ENCODE measurements around the gene ZSCAN5C. TPM values are rescaled to one million over a fixed set of nuclear protein-coding genes. Genes with fewer than 3 reads are reported as not detected.
"Not testable (repeated sequence)": the region's sequence is repeated elsewhere in the genome, so short reads cannot be mapped to it uniquely, and the experiment has no call there.

The ZSCAN5C gene
- total and polyA plus RNA-seq, 2 donors (not counting 3 experiments of a cell fraction or from before 2014, with no cell fraction given) = not detected

GRCh38 chr19:56245121-56245740 is 43.2 kb downstream of the ZSCAN5C start:
- H3K79me2 ChIP-seq (ENCODE audit: control insufficient read depth, insufficient read depth, low read length) = no peaks in the 10 kb centered on the region
- H3K9me1 ChIP-seq (replicated peaks; ENCODE audit: control insufficient read depth, extremely low read depth, insufficient read depth, low read length) = no peaks in the 10 kb centered on the region
- no peak overlapping the region for H3K4me3 ChIP-seq (replicated peaks in 1 of 3; ENCODE audit: insufficient read depth in 1 of 3, low read depth in 1 of 3, low read length in 3 of 3)
- no peak overlapping the region for H3K4me2 ChIP-seq (ENCODE audit: insufficient read depth, low read length)
- H3K27ac ChIP-seq (ENCODE audit: insufficient read depth, low read depth, low read length) = no peak overlapping the region
- no peaks in the 10 kb centered on the region for H3K36me3 ChIP-seq (ENCODE audit: control insufficient read depth in 2 of 2, extremely low read depth in 1 of 2, insufficient read depth in 2 of 2, low read length in 2 of 2)
- POLR2A ChIA-PET = no interaction called here
- FAIRE-seq (no peak), DNase-seq (ENCODE audit: low read depth, low spot score) (no peak)
- CTCF ChIA-PET = interaction anchor here (1.0 to 1.7 kb wide), 4 partner anchors 8 to 179 kb away, joined by 3 to 7 read pairs (median 4); no protein-coding TSS in a partner anchor
- H3K9me3 ChIP-seq (replicated peaks; ENCODE audit: control insufficient read depth, insufficient read depth, low read length) = no peaks in the 10 kb centered on the region
- intact Hi-C loops (cut with micrococcal nuclease) = no loop called here
- no peaks in the 10 kb centered on the region for H4K20me1 ChIP-seq (replicated peaks; ENCODE audit: control insufficient read depth, extremely low read depth, insufficient read depth, low read length)
- dilution Hi-C loops (cut with MboI; ENCODE audit: extremely low pct_ligation_motif_present, low sequenced_read_pairs) = no loop called here
- no peak overlapping the region for H2AFZ ChIP-seq (ENCODE audit: low read depth, low read length)
- H3K27me3 ChIP-seq (ENCODE audit: control insufficient read depth in 2 of 2, insufficient read depth in 2 of 2, low read length in 2 of 2) = no peaks in the 10 kb centered on the region
- no peaks in the 10 kb centered on the region for H3K4me1 ChIP-seq (ENCODE audit: control insufficient read depth, extremely low read depth, insufficient read depth, low read length)
- no peak overlapping the region for H3K9ac ChIP-seq (replicated peaks; ENCODE audit: extremely low read depth, insufficient read depth, low read length)
- TF ChIP-seq GATA2 (IDR thresholded peaks at IDR 0.05; ENCODE audit: insufficient read depth, insufficient read length, low read depth, low read length) = no peak
- no peak for TF ChIP-seq FOS (IDR thresholded peaks at IDR 0.05; ENCODE audit: borderline replicate concordance, insufficient read depth, low read length)
- no peak for TF ChIP-seq POLR2A (IDR thresholded peaks at IDR 0.05; ENCODE audit: low read depth, low read length)
- TF ChIP-seq CTCF (IDR thresholded peaks at IDR 0.05; ENCODE audit: extremely low read depth in 1 of 2, insufficient read depth in 1 of 2, low read depth in 1 of 2, low read length in 2 of 2) = no peak
- no peak for TF ChIP-seq EZH2 (IDR thresholded peaks at IDR 0.05; ENCODE audit: borderline replicate concordance, low read depth, low read length, severe bottlenecking)
- TF ChIP-seq JUN (IDR thresholded peaks at IDR 0.05; ENCODE audit: borderline replicate concordance, insufficient read depth, insufficient read length, low read depth) = no peak
- no peak for TF ChIP-seq MYC (IDR thresholded peaks at IDR 0.05; ENCODE audit: low read depth, low read length)
- TF ChIP-seq POLR2AphosphoS5 (IDR thresholded peaks at IDR 0.05; ENCODE audit: insufficient read depth, low read depth, low read length) = no peak
- TF ChIP-seq MAX (IDR thresholded peaks at IDR 0.05; ENCODE audit: insufficient read depth, insufficient read length) = no peak
- no TSS peak for BruUV-seq (replicated peaks)

GRCh38 chr19:56245764-56246163 is 43.7 kb downstream of the ZSCAN5C start:
- intact Hi-C loops (cut with micrococcal nuclease); H3K27me3 ChIP-seq (ENCODE audit: control insufficient read depth in 2 of 2, insufficient read depth in 2 of 2, low read length in 2 of 2); H4K20me1 ChIP-seq (replicated peaks; ENCODE audit: control insufficient read depth, extremely low read depth, insufficient read depth, low read length); H3K4me1 ChIP-seq (ENCODE audit: control insufficient read depth, extremely low read depth, insufficient read depth, low read length); H3K9ac ChIP-seq (replicated peaks; ENCODE audit: extremely low read depth, insufficient read depth, low read length); H3K4me3 ChIP-seq (replicated peaks in 1 of 3; ENCODE audit: insufficient read depth in 1 of 3, low read depth in 1 of 3, low read length in 3 of 3); H3K79me2 ChIP-seq (ENCODE audit: control insufficient read depth, insufficient read depth, low read length); dilution Hi-C loops (cut with MboI; ENCODE audit: extremely low pct_ligation_motif_present, low sequenced_read_pairs); H3K9me3 ChIP-seq (replicated peaks; ENCODE audit: control insufficient read depth, insufficient read depth, low read length); H3K9me1 ChIP-seq (replicated peaks; ENCODE audit: control insufficient read depth, extremely low read depth, insufficient read depth, low read length); H3K27ac ChIP-seq (ENCODE audit: insufficient read depth, low read depth, low read length); H3K36me3 ChIP-seq (ENCODE audit: control insufficient read depth in 2 of 2, extremely low read depth in 1 of 2, insufficient read depth in 2 of 2, low read length in 2 of 2); POLR2A ChIA-PET; DNase-seq (ENCODE audit: low read depth, low spot score); FAIRE-seq; BruUV-seq (replicated peaks); H3K4me2 ChIP-seq (ENCODE audit: insufficient read depth, low read length); H2AFZ ChIP-seq (ENCODE audit: low read depth, low read length): not testable (repeated sequence)
- CTCF ChIA-PET = interaction anchor here (1.4 to 1.7 kb wide), 2 partner anchors 7 to 180 kb away, joined by 4 to 7 read pairs; no protein-coding TSS in a partner anchor

All from endothelial cell of umbilical vein (primary cell).